OCI-LY7 (cell line): ENCODE measurements around the gene STAT4. TPM values are rescaled to one million over a fixed set of nuclear protein-coding genes. Genes with fewer than 3 reads are reported as not detected.

Source experiments
- BruUV-seq: library from RNA; stranded (reverse); fragments of 400-500 nt; replicated peaks from 2 replicates; lab custom pipeline; 2021; lab: Mats Ljungman, UMichigan
- CTCF ChIA-PET: fragments of 300-600 bp; sonication (Branson Sonifier 250); formaldehyde crosslinking; loops from one replicate; lab custom pipeline; 2022; ENCODE audit warnings: antibody characterized with exemption; ENCODE audit not compliant: unreplicated experiment; lab: Charles Lee
- POLR2A ChIA-PET: fragments of 300-600 bp; sonication (Branson Sonifier 250); formaldehyde crosslinking; loops from one replicate; lab custom pipeline; 2022; ENCODE audit warnings: antibody characterized with exemption; lab: Charles Lee
- DNase-seq: peaks from one replicate; pipeline ENCODE4 v3.0.0-alpha.2; 2015; ENCODE audit warnings: low spot score
- H2AFZ ChIP-seq: fragments of 200-600 bp; sonication (generic), shearing (Covaris generic); 2 replicates; pipeline ENCODE4 v1.6.1; 2014; ENCODE audit warnings: mild to moderate bottlenecking, antibody characterized with exemption, low read length, moderate library complexity
- H3K27ac ChIP-seq: fragments of 200-600 bp; sonication (generic); 2 replicates; pipeline ENCODE4 v1.5.1; 2014; ENCODE audit warnings: mixed run types, low read depth, mild to moderate bottlenecking, moderate library complexity, low read length, inconsistent platforms; ENCODE audit not compliant: poor library complexity, severe bottlenecking
- H3K36me3 ChIP-seq: fragments of 200-600 bp; sonication (generic); 2 replicates; pipeline ENCODE4 v1.6.1; 2014; ENCODE audit warnings: mild to moderate bottlenecking, antibody characterized with exemption, low read length, moderate library complexity, mixed read lengths; ENCODE audit not compliant: insufficient read depth
- H3K4me1 ChIP-seq: fragments of 200-600 bp; sonication (generic); 2 replicates; pipeline ENCODE4 v1.5.1; 2014; ENCODE audit warnings: mild to moderate bottlenecking, low read length; ENCODE audit not compliant: insufficient read depth, poor library complexity, severe bottlenecking
- H3K4me2 ChIP-seq: fragments of 200-600 bp; sonication (generic); 2 replicates; pipeline ENCODE4 v1.6.1; 2014; ENCODE audit warnings: mild to moderate bottlenecking, low read length
- H3K4me3 ChIP-seq: fragments of 200-600 bp; sonication (generic); 2 replicates; pipeline ENCODE4 v1.5.1; 2014; ENCODE audit warnings: mild to moderate bottlenecking, low read depth, low read length; ENCODE audit not compliant: poor library complexity, severe bottlenecking
- H3K79me2 ChIP-seq: fragments of 200-600 bp; sonication (generic); 2 replicates; pipeline ENCODE4 v1.6.1; 2016; ENCODE audit warnings: low read depth, mild to moderate bottlenecking, low read length, moderate library complexity, mixed read lengths; ENCODE audit not compliant: insufficient read depth
- H3K9me2 ChIP-seq: fragments of 200-600 bp; sonication (generic); 2 replicates; pipeline ENCODE4 v1.6.1; 2016; ENCODE audit warnings: mild to moderate bottlenecking, low read length, mixed read lengths; ENCODE audit not compliant: insufficient read depth
- H3K9me3 ChIP-seq: fragments of 200-600 bp; sonication (generic); 2 replicates; pipeline ENCODE4 v1.6.1; 2014; ENCODE audit warnings: mild to moderate bottlenecking, mixed run types, low read length, mixed read lengths
- H4K20me1 ChIP-seq: fragments of 200-600 bp; sonication (generic); 2 replicates; pipeline ENCODE4 v1.6.1; 2014; ENCODE audit warnings: mild to moderate bottlenecking, antibody characterized with exemption, low read length, moderate library complexity, mixed read lengths; ENCODE audit not compliant: insufficient read depth
- CTCF ChIP-seq: fragments of 200-600 bp; sonication (generic); conservative IDR thresholded peaks from 2 replicates; pipeline ENCODE4 v1.5.1; 2014; ENCODE audit warnings: mild to moderate bottlenecking, antibody characterized with exemption, low read length, moderate library complexity, mixed read lengths
- EZH2phosphoT487 ChIP-seq: fragments of 200-600 bp; sonication (generic); IDR thresholded peaks from 2 replicates; pipeline ENCODE4 v1.6.1; 2018; ENCODE audit warnings: low read depth, borderline replicate concordance, mild to moderate bottlenecking, mixed run types, antibody characterized with exemption, low read length, moderate library complexity, mixed read lengths
- intact Hi-C: fragments of 100-400 bp; cut with micrococcal nuclease; formaldehyde crosslinking; loops from one replicate; pipeline ENCODE4 v1.10.0; 2022; ENCODE audit not compliant: unreplicated experiment
- total RNA-seq, 2 experiments: library from RNA; depleted of rRNA in 1 of 2; stranded (reverse); fragments of >200 nt in 1 of 2; shearing (Covaris generic) in 1 of 2; gene quantifications; 2 replicates each; pipeline ENCODE4 v1.2.3, GENCODE V29; 2014 to 2022

The STAT4 gene
- total RNA-seq, 2 experiments from 2014 or later = not detected

GRCh38 chr2:191171708-191172355 is 21.0 kb upstream of the STAT4 start:
- no peak for DNase-seq
- Histone ChIP-seq H3K36me3 (no peaks in the 10 kb centered on the region), H3K9me2 (no peaks in the 10 kb centered on the region), H3K27ac (no peak overlapping the region), H3K4me3 (no peak overlapping the region), H3K4me1 (no peaks in the 10 kb centered on the region), H2AFZ (no peak overlapping the region), H4K20me1 (no peaks in the 10 kb centered on the region), H3K9me3 (no peaks in the 10 kb centered on the region), H3K4me2 (no peak overlapping the region), H3K79me2 (no peaks in the 10 kb centered on the region)
- ChIA-PET POLR2A (no interaction called here), CTCF (no interaction called here)
- intact Hi-C loops = no loop called here
- no TSS peak for BruUV-seq
- TF ChIP-seq CTCF = no peak
- TF ChIP-seq EZH2phosphoT487 = no peak

- no peak overlapping the region for H3K4me3 ChIP-seq
- no peaks in the 10 kb centered on the region for H3K9me2 ChIP-seq
- H3K9me3 ChIP-seq = no peaks in the 10 kb centered on the region
- H3K36me3 ChIP-seq = no peaks in the 10 kb centered on the region
- intact Hi-C loops = no loop called here
- no peak overlapping the region for H3K4me2 ChIP-seq
- no peak for TF ChIP-seq EZH2phosphoT487
- no peak for TF ChIP-seq CTCF
- ChIA-PET CTCF (no interaction called here), POLR2A (interaction anchor here (0.6 kb wide), 1 partner anchor 161 kb away, joined by 3 read pairs; no protein-coding TSS in a partner anchor)
- H3K4me1 ChIP-seq = no peaks in the 10 kb centered on the region
- no peaks in the 10 kb centered on the region for H4K20me1 ChIP-seq
- no peak overlapping the region for H2AFZ ChIP-seq
- no peak for DNase-seq
- H3K27ac ChIP-seq = no peak overlapping the region
- BruUV-seq = no TSS peak
- no peaks in the 10 kb centered on the region for H3K79me2 ChIP-seq
These were observed 20.5 kb upstream of the STAT4 start for GRCh38 chr2:191171286-191171685.

GRCh38 chr2:191170773-191171172 is 20.0 kb upstream of the STAT4 start:
- no peaks in the 10 kb centered on the region for H3K9me3 ChIP-seq
- H3K36me3 ChIP-seq = no peaks in the 10 kb centered on the region
- CTCF ChIA-PET = no interaction called here
- no peak for DNase-seq
- no peak overlapping the region for H3K27ac ChIP-seq
- intact Hi-C loops = no loop called here
- no peak overlapping the region for H3K4me2 ChIP-seq
- H3K4me3 ChIP-seq = no peak overlapping the region
- no peaks in the 10 kb centered on the region for H3K4me1 ChIP-seq
- no peaks in the 10 kb centered on the region for H4K20me1 ChIP-seq
- no peak for TF ChIP-seq EZH2phosphoT487
- TF ChIP-seq CTCF = no peak
- H3K9me2 ChIP-seq = no peaks in the 10 kb centered on the region
- H2AFZ ChIP-seq = no peak overlapping the region
- no peaks in the 10 kb centered on the region for H3K79me2 ChIP-seq
- no TSS peak for BruUV-seq
- POLR2A ChIA-PET = interaction anchor here (0.6 kb wide), 1 partner anchor 162 kb away, joined by 3 read pairs; no protein-coding TSS in a partner anchor
